Heart left ventricle (tissue), 16 donors: ENCODE measurements around the gene PERM1. TPM values are rescaled to one million over a fixed set of nuclear protein-coding genes. Genes with fewer than 3 reads are reported as not detected.

Source experiments
- ATAC-seq, 4 donors: fragments of 200-7000 bp; cut with Tn5 transposase; one replicate each; pipeline ENCODE4 v1.9.1; 2020 to 2022; ENCODE audit warnings: moderate library complexity in 4 of 4, mild to moderate bottlenecking in 3 of 4, moderate number of reproducible peaks in 1 of 4
- DNase-seq, 5 donors: peaks; one replicate each; pipeline ENCODE4 v3.0.0-alpha.2; 2020
- H3K27ac ChIP-seq, 12 donors: fragments of 200-600 bp; sonication (generic) in 4 of 12; one replicate each; pipeline versions ENCODE4 v1.5.0 to v1.8.0; 2016 to 2022; ENCODE audit warnings: mild to moderate bottlenecking in 2 of 12
- H3K27me3 ChIP-seq, 9 donors: fragments of 200-600 bp; sonication (generic) in 2 of 9; one replicate each; pipeline versions ENCODE4 v1.5.1 to v1.8.0; 2016 to 2022; ENCODE audit warnings: mild to moderate bottlenecking in 3 of 9
- H3K36me3 ChIP-seq, 9 donors: fragments of 200-600 bp; sonication (generic) in 2 of 9; one replicate each; pipeline versions ENCODE4 v1.5.0 to v1.8.0; 2018 to 2022; ENCODE audit warnings: mild to moderate bottlenecking in 2 of 9
- H3K4me1 ChIP-seq, 12 donors: fragments of 200-600 bp; sonication (generic) in 4 of 12; one replicate each; pipeline versions ENCODE4 v1.5.0 to v1.8.0; 2016 to 2022; ENCODE audit warnings: mild to moderate bottlenecking in 3 of 12
- H3K4me3 ChIP-seq, 12 donors: fragments of 200-600 bp; sonication (generic) in 4 of 12; one replicate each; pipeline versions ENCODE4 v1.5.0 to v1.8.0; 2017 to 2022; ENCODE audit warnings: mild to moderate bottlenecking in 9 of 12, moderate library complexity in 4 of 12
- H3K9me3 ChIP-seq, 12 donors: fragments of 200-600 bp; sonication (generic) in 4 of 12; one replicate each; pipeline versions ENCODE4 v1.5.0 to v1.8.0; 2016 to 2022; ENCODE audit warnings: mild to moderate bottlenecking in 1 of 12
- POLR2A ChIP-seq, 2 donors: fragments of 450-650 bp; IDR thresholded peaks; one replicate each; pipeline ENCODE4 v1.6.1; 2017; ENCODE audit warnings: antibody characterized with exemption in 2 of 2, mild to moderate bottlenecking in 2 of 2, moderate library complexity in 2 of 2
- WGBS, 4 donors: extraction: QIAGEN DNeasy Blood & Tissue Kit in 2 of 4; methylation state at CpG; one replicate each; pipeline versions ENCODE4 v1.1.5 to v1.1.7; 2013 to 2018; 5-methylcytosine and 5-hydroxymethylcytosine counted together
- intact Hi-C, 10 donors: fragments of 100-400 bp; cut with DNase I; formaldehyde crosslinking; loops; one replicate each; pipeline versions ENCODE4 v1.11.1 to v1.14.2; 2022
- polyA plus RNA-seq, 2 donors: library from polyadenylated mRNA; stranded (reverse); fragments of 200-250 nt; gene quantifications; one replicate each; pipeline ENCODE4 v1.2.3, GENCODE V29; 2013
- total RNA-seq, 9 donors: library from RNA; depleted of rRNA in 2 of 9; stranded (reverse); fragments of >200 nt in 2 of 9; fragmentation: NEBNext Ultra II Directional in 3 of 9; extraction: Animal tissue kit (Norgen Biotek cat#: 25700) in 3 of 9; gene quantifications; one replicate each; pipeline versions ENCODE4 v1.1.0 to v1.2.4, GENCODE V29; 2016 to 2023
- TF ChIP-seq, protein P1 (sequence below), 12 donors: fragments of 200-600 bp; sonication (generic) in 4 of 12; IDR thresholded peaks; one replicate each; pipeline versions ENCODE4 v1.5.0 to v1.8.0; 2018 to 2022; ENCODE audit warnings: antibody characterized with exemption in 12 of 12, mild to moderate bottlenecking in 5 of 12
- donor health status: ischemic (EF 13 %, LVEDD 7.1; RV severe dilation, severe dysfunction).
- donor health status: healthy with polysubstance abuse.
- donor health status: DM: no; HTN: yes; CAD: no.
- donor health status: DM: no; HTN: no; CAD: no.
- donor health status: ischemic (EF 25% LVEDD 6.9; RV normal size, moderate dysfunction).
- donor health status: ischemic (EF 25% LVEDD 5.7; RV mildly dilated, moderate dysfunction).
- donor health status: healthy.
- donor health status: DM: yes; HTN: yes; CAD: no.
- donor health status: ischemic (EF 35%, LVEDD 5.7; RV mildly dilated, moderate dysfunction).
- donor health status: nonischemic (EF 11% LVEDD 7.7; RV severe dilation, severe dysfunction).
- donor health status: DM: yes; HTN: yes; CAD: no.
- donor health status: PGD.
- donor health status: ischemic (EF 29% LVEDD 5.4; RV normal size, mild dysfunction).
- donor health status: nonischemic (EF 23%, LVEDD 6.1; RV moderate dilation, normal function).

Gene PERM1
- total and polyA plus RNA-seq, 11 donors: 52.8 to 353 (median 104) TPM

DNA sequence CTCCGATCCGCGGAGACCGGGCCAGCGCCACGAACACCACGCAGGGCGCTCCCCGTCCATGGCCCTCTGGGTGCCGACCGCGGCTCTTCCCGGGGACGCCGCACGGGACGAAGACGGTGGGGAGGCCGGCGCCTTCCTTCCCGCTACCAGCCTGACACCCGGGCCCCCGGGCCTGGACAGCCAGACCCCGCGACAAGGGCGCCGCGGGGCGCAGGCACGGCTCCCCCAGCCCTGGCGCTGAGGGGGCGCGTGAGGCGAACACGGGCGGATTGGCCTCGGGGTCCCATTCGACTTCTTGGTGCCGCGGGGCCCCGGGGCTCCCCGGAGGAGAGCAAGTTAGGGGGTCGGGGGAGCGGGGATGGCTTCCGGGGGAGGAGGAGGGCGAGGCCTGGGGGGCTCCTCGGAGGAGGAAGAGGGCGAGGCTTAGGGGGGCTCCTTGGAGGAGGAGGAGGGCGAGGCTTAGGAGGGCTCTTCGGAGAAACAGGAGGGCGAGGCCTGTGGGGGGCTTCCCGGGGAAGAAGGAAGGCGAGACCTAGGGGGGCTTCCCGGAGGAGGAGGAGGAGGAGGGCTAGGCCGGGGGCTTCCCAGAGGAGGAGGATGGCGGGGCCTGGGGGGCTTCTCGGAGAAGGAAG is 22.0 kb downstream of the PERM1 start:
- no peak for TF ChIP-seq POLR2A (IDR thresholded peaks at IDR 0.05)
- TF ChIP-seq, protein P1, sequence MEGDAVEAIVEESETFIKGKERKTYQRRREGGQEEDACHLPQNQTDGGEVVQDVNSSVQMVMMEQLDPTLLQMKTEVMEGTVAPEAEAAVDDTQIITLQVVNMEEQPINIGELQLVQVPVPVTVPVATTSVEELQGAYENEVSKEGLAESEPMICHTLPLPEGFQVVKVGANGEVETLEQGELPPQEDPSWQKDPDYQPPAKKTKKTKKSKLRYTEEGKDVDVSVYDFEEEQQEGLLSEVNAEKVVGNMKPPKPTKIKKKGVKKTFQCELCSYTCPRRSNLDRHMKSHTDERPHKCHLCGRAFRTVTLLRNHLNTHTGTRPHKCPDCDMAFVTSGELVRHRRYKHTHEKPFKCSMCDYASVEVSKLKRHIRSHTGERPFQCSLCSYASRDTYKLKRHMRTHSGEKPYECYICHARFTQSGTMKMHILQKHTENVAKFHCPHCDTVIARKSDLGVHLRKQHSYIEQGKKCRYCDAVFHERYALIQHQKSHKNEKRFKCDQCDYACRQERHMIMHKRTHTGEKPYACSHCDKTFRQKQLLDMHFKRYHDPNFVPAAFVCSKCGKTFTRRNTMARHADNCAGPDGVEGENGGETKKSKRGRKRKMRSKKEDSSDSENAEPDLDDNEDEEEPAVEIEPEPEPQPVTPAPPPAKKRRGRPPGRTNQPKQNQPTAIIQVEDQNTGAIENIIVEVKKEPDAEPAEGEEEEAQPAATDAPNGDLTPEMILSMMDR (IDR thresholded peaks at IDR 0.05): no peak
- peaks cover 0 to 34% (median 21%) of the 10 kb centered on the region in 9 donors for H3K36me3 ChIP-seq
- DNase-seq (no peak), ATAC-seq (peak in 2 of 4 donors; percentile 1 to 17)
- H3K9me3 ChIP-seq: no peaks in the 10 kb centered on the region
- H3K27ac ChIP-seq: peak overlapping the region in 2 of 12 donors; percentile 2 to 49
- H3K4me1 ChIP-seq: peaks cover 0 to 34% (median 22%) of the 10 kb centered on the region in 12 donors
- H3K27me3 ChIP-seq: no peaks in the 10 kb centered on the region
- H3K4me3 ChIP-seq: peak overlapping the region; percentile 57 to 100 (median 92)
- WGBS, 4 donors: 19 to 32% (median 27%) methylated on average over 34 to 57 of the region's 57 CpGs
- intact Hi-C loops: loop anchor here in 3 of 10 donors (5.0 to 10.0 kb wide), 2 partner anchors 53 to 55 kb away; no protein-coding TSS in a partner anchor

DNA sequence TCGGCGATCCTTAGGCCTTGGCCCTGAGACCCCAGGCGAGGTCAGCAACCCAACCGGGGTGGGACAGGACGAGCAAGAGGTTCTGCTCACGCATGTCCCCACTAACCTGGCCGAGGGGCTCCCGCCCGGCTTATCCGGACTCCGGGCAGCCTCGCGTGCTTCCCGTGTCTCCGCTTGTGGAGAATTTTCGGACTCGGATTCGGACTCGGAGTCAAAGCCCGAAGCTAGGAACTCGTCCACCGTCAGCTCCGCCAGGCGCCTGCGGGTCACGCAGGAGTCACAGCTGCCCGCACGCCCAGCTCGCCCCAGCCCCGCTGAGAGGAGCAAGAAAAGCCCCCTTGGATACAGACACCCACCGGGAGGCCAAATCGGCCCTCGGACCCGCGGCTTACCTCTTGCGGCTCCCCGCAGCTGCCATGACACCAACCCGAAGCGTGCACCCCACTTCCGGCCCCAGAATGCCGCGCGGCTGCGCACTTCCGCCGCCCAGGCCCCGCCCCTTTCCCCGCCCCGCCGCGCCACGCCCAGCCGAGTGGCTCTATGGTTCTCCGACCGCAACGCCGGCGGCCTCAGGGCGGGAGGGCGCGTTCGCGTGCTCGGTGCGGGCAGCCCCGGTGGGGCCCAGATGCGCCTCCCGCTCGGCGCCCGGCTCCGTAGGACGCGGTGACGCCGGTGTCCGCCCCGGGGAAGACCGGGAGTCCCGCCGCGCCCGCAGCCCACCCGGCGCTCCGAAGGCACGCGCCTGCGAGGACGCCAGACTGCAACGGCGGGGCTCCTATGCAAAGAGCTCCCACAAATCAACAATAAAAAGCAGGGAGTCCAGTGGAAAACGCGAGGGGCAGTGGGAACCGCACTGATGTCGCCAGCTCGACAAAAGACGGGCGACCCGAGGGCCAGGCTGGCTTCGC is 22.8 kb downstream of the PERM1 start, which contains the start of gene NOC2L:
NOC2L (minus strand) TSS at position 434 of the 908 bp plus-strand sequence; CDS start at position 418, 16 bp downstream.
- TF ChIP-seq, protein P1 (IDR thresholded peaks at IDR 0.05): no peak
- TF ChIP-seq POLR2A (IDR thresholded peaks at IDR 0.05): peak in 1 of 2 donors; percentile 54
- Histone ChIP-seq H3K9me3 (no peaks in the 10 kb centered on the region), H3K4me3 (peak within 1 kb of the TSS; percentile 83 to 100 (median 95)), H3K36me3 (peaks cover 0 to 41% (median 29%) of the 10 kb centered on the region in 9 donors), H3K27ac (peak within 1 kb of the TSS in 9 of 12 donors; percentile 41 to 80 (median 65)), H3K27me3 (no peaks in the 10 kb centered on the region), H3K4me1 (peaks cover 0 to 34% (median 22%) of the 10 kb centered on the region in 12 donors)
- intact Hi-C loops: loop anchor here in 2 of 10 donors (5.0 to 10.0 kb wide), 2 partner anchors 52 to 54 kb away; no protein-coding TSS in a partner anchor
- peak; percentile 76 to 95 (median 94) for ATAC-seq
- peak; percentile 93 to 97 (median 94) for DNase-seq
- WGBS, 4 donors: 7 to 11% (median 8%) methylated on average over 47 to 101 of the region's 101 CpGs

GRCh38 chr1:956636-957035 is 25.3 kb downstream of the PERM1 start:
- WGBS, 4 donors: 87 to 94% (median 91%) methylated on average over 7 to 11 of the region's 11 CpGs
- DNase-seq (no peak), ATAC-seq (no peak)
- intact Hi-C loops: loop anchor here in 2 of 10 donors (5.0 to 10.0 kb wide), 2 partner anchors 49 to 52 kb away; no protein-coding TSS in a partner anchor
- H3K36me3 ChIP-seq: peaks cover 0 to 56% (median 53%) of the 10 kb centered on the region in 9 donors
- no peak overlapping the region for H3K4me3 ChIP-seq
- H3K27me3 ChIP-seq: no peaks in the 10 kb centered on the region
- H3K9me3 ChIP-seq: no peaks in the 10 kb centered on the region
- H3K27ac ChIP-seq: no peak overlapping the region
- no peak for TF ChIP-seq POLR2A (IDR thresholded peaks at IDR 0.05)
- TF ChIP-seq, protein P1 (IDR thresholded peaks at IDR 0.05): no peak
- peaks cover 0 to 34% (median 22%) of the 10 kb centered on the region in 12 donors for H3K4me1 ChIP-seq
